GM12874 (cell line): ENCODE results near the gene ZNF407.

Experiments
- CTCF ChIP-seq: IDR thresholded peaks from 2 replicates; pipeline ENCODE4 v1.5.1; 2011; ENCODE audit warnings: low read depth, mild to moderate bottlenecking, control low read depth, low read length, moderate library complexity; ENCODE audit not compliant: insufficient read depth

ZNF407 gene

GRCh38 chr18:74832381-74832780 lies 234.7 kb downstream of the ZNF407 start:
- TF ChIP-seq CTCF = no peak

- TF ChIP-seq CTCF = no peak
Measured at GRCh38 chr18:74832999-74833398, 235.3 kb downstream of the ZNF407 start.

- TF ChIP-seq CTCF = no peak
Measured at GRCh38 chr18:74834424-74835309, 237.0 kb downstream of the ZNF407 start.

GRCh38 chr18:74836296-74837139 lies 238.8 kb downstream of the ZNF407 start:
- TF ChIP-seq CTCF = no peak

- no peak for TF ChIP-seq CTCF
Measured at GRCh38 chr18:74840492-74841167, 243.0 kb downstream of the ZNF407 start.

GRCh38 chr18:74841248-74841647 lies 243.6 kb downstream of the ZNF407 start:
- TF ChIP-seq CTCF = no peak

GRCh38 chr18:74849301-74849700 lies 251.6 kb downstream of the ZNF407 start:
- TF ChIP-seq CTCF = no peak
